NCI-H524 (cell line): ENCODE data around the gene PARVB.

Source experiments
- DNase-seq, 2 experiments: peaks; one replicate each; lab custom pipeline; 2025; lab: John Stamatoyannopoulos, UW

The PARVB gene

GRCh38 chr22:44160421-44160820, 136.3 kb downstream of the PARVB start:
- DNase-seq: no peak

- no peak for DNase-seq
These were observed 137.6 kb downstream of the PARVB start for GRCh38 chr22:44161673-44162072.

- no peak for DNase-seq
These were observed 138.9 kb downstream of the PARVB start for GRCh38 chr22:44162960-44163359.

- DNase-seq: no peak
These were observed 139.4 kb downstream of the PARVB start for GRCh38 chr22:44163536-44163935.

- DNase-seq: no peak
These were observed 139.9 kb downstream of the PARVB start for GRCh38 chr22:44164031-44164430.

- DNase-seq: no peak
These were observed 141.3 kb downstream of the PARVB start for GRCh38 chr22:44165286-44165874.

- no peak for DNase-seq
These were observed 142.6 kb downstream of the PARVB start for GRCh38 chr22:44166498-44167276.

- DNase-seq: no peak
These were observed 143.4 kb downstream of the PARVB start for GRCh38 chr22:44167501-44167900.

- DNase-seq: no peak
These were observed 144.1 kb downstream of the PARVB start for GRCh38 chr22:44168206-44168605.

GRCh38 chr22:44170470-44170869, 146.4 kb downstream of the PARVB start:
- DNase-seq: no peak

GRCh38 chr22:44171561-44171960, 147.5 kb downstream of the PARVB start:
- no peak for DNase-seq

- DNase-seq: no peak
These were observed 148.4 kb downstream of the PARVB start for GRCh38 chr22:44172370-44173108.

- DNase-seq: no peak
These were observed 149.1 kb downstream of the PARVB start for GRCh38 chr22:44173154-44173553.

- DNase-seq: no peak
These were observed 151.6 kb downstream of the PARVB start for GRCh38 chr22:44175676-44176075.

GRCh38 chr22:44179196-44179988, 155.3 kb downstream of the PARVB start:
- DNase-seq: no peak

GRCh38 chr22:44179989-44180705, 156.0 kb downstream of the PARVB start:
- DNase-seq: no peak

GRCh38 chr22:44180706-44181032, 156.6 kb downstream of the PARVB start, which contains the start of gene PARVG:
Gene PARVG (plus strand): TSS chr22:44180925. CDS start chr22:44183330, 2,405 bp downstream.
- no peak for DNase-seq

- DNase-seq: no peak
These were observed 157.2 kb downstream of the PARVB start for GRCh38 chr22:44181033-44181911.

GRCh38 chr22:44181912-44182587, 157.9 kb downstream of the PARVB start:
- no peak for DNase-seq
